T47D (cell line): ENCODE results near the gene LY6G6F.

Source experiments
- DNase-seq, 2 experiments: peaks; one replicate each; pipeline versions ENCODE4 v3.0.0 to v3.0.0-alpha.2; 2011 to 2012; ENCODE audit warnings: low read depth in 1 of 2, low spot score in 1 of 2
- JUND ChIP-seq: IDR thresholded peaks from 2 replicates; pipeline ENCODE4 v1.6.1; 2012; ENCODE audit warnings: low read depth
- in situ Hi-C: cut with HindIII; loops from 2 replicates; pipeline ENCODE4 v1.10.0; 2016; ENCODE audit warnings: low sequenced_read_pairs, low pct_unique_long_range_greater_than_20kb

Gene LY6G6F

GRCh38 chr6:31663961-31664789, 42.5 kb upstream of the LY6G6F start:
- in situ Hi-C loops, result no loop called here
- no peak for DNase-seq
- no peak for TF ChIP-seq JUND

GRCh38 chr6:31664790-31665500, 41.7 kb upstream of the LY6G6F start, which contains the start of gene GPANK1:
GPANK1 (minus strand) TSS chr6:31664997; CDS start chr6:31664478, 519 bp downstream.
- in situ Hi-C loops, result no loop called here
- DNase-seq, result peak; percentile 71 to 92
- TF ChIP-seq JUND, result no peak

- in situ Hi-C loops, result no loop called here
- DNase-seq, result peak; percentile 96 to 99
- TF ChIP-seq JUND, result no peak
These were observed 40.9 kb upstream of the LY6G6F start, which contains the start of gene CSNK2B for GRCh38 chr6:31665501-31666336. CSNK2B (plus strand) TSS chr6:31666080; CDS start chr6:31666832, 752 bp downstream.

- TF ChIP-seq JUND, result no peak
- DNase-seq, result no peak
- in situ Hi-C loops, result no loop called here
These were observed 40.2 kb upstream of the LY6G6F start for GRCh38 chr6:31666337-31666965.

- no peak for DNase-seq
- in situ Hi-C loops, result no loop called here
- TF ChIP-seq JUND, result no peak
These were observed 37.0 kb upstream of the LY6G6F start, which contains the start of gene LY6G5B for GRCh38 chr6:31669676-31670075. LY6G5B (plus strand) TSS chr6:31669976; CDS start chr6:31670951, 975 bp downstream.

GRCh38 chr6:31676322-31676903, 30.3 kb upstream of the LY6G6F start:
- TF ChIP-seq JUND, result no peak
- in situ Hi-C loops, result no loop called here
- no peak for DNase-seq

GRCh38 chr6:31676904-31677303, 29.8 kb upstream of the LY6G6F start:
- TF ChIP-seq JUND, result no peak
- in situ Hi-C loops, result no loop called here
- no peak for DNase-seq

GRCh38 chr6:31677955-31678354, 28.7 kb upstream of the LY6G6F start:
- in situ Hi-C loops, result no loop called here
- TF ChIP-seq JUND, result no peak
- no peak for DNase-seq

GRCh38 chr6:31680226-31681134, 26.2 kb upstream of the LY6G6F start, which contains the start of gene LY6G5C:
LY6G5C (minus strand) TSS chr6:31681067; CDS start chr6:31680373, 694 bp downstream.
- in situ Hi-C loops, result no loop called here
- TF ChIP-seq JUND, result no peak
- DNase-seq, result peak; percentile 67 to 86

GRCh38 chr6:31681135-31681671, 25.5 kb upstream of the LY6G6F start:
- in situ Hi-C loops, result no loop called here
- no peak for TF ChIP-seq JUND
- DNase-seq, result peak in 1 of 2 experiments; percentile 34
